Measurements from ENCODE around the gene SRGAP1.

DNA sequence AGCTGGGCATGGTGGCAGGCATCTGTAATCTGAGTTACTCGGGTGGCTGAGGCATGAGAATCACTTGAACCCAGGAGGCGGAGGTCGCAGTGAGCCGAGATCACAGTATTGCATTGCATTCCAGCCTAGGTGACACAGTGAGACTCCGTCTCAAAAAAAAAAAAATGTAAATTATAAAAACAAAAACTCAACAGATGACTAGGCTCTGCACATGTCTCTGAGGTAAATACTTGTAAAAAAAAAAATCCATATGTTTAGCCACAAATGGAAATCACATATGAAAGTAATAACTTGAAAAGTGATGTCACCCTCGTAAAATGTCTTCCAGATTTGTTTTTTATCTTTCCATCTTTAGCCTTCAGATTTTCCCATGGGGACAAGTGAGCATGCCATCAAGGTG, 292.6 kb downstream of the SRGAP1 start:
- TF ChIP-seq, protein P1, sequence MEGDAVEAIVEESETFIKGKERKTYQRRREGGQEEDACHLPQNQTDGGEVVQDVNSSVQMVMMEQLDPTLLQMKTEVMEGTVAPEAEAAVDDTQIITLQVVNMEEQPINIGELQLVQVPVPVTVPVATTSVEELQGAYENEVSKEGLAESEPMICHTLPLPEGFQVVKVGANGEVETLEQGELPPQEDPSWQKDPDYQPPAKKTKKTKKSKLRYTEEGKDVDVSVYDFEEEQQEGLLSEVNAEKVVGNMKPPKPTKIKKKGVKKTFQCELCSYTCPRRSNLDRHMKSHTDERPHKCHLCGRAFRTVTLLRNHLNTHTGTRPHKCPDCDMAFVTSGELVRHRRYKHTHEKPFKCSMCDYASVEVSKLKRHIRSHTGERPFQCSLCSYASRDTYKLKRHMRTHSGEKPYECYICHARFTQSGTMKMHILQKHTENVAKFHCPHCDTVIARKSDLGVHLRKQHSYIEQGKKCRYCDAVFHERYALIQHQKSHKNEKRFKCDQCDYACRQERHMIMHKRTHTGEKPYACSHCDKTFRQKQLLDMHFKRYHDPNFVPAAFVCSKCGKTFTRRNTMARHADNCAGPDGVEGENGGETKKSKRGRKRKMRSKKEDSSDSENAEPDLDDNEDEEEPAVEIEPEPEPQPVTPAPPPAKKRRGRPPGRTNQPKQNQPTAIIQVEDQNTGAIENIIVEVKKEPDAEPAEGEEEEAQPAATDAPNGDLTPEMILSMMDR (IDR thresholded peaks at IDR 0.05), result no peak
- TF ChIP-seq POLR2AphosphoS5 (IDR thresholded peaks at IDR 0.05; ENCODE audit: insufficient read depth in 1 of 2, low read depth in 1 of 2), result no peak

All from vagina (tissue), 2 donors.